MM.1S (cell line): ENCODE results near the gene SZT2.

ENCODE experiments used
- EZH2 ChIP-seq: fragments of 300-600 bp; sonication (generic); optimal IDR thresholded peaks from 2 replicates; pipeline ENCODE3; 2017; ENCODE audit warnings: low read depth, mild to moderate bottlenecking, antibody characterized with exemption, low read length, mixed read lengths
- TF ChIP-seq, protein P1 (sequence below): fragments of 300-600 bp; sonication (generic); IDR thresholded peaks from 2 replicates; pipeline ENCODE4 v1.5.1; 2016; ENCODE audit warnings: antibody characterized with exemption, low read length, mixed read lengths

DNA sequence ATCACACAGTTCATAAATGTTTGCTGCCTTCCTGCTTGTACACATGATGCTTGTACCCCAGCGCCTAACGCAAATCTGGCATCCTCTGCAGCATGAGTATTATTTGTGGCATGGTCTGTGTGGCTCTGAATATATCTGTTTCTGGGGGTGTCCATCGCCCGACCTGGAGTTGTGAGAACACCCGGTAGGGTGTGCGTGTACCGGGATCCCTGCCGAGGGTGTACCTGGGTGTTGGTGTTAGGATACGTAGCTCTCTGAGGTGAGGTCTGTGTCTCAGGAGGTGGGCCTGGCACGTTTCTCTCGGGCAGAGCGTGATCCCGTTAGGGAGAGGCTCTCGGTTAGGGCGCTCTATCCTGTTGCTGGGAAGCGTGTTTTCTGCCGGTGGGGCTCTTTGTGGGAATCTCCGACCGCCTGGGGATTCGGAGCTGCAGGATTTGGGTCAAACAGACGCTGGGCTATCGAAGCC, 41.3 kb upstream of the SZT2 start:
- TF ChIP-seq, protein P1, sequence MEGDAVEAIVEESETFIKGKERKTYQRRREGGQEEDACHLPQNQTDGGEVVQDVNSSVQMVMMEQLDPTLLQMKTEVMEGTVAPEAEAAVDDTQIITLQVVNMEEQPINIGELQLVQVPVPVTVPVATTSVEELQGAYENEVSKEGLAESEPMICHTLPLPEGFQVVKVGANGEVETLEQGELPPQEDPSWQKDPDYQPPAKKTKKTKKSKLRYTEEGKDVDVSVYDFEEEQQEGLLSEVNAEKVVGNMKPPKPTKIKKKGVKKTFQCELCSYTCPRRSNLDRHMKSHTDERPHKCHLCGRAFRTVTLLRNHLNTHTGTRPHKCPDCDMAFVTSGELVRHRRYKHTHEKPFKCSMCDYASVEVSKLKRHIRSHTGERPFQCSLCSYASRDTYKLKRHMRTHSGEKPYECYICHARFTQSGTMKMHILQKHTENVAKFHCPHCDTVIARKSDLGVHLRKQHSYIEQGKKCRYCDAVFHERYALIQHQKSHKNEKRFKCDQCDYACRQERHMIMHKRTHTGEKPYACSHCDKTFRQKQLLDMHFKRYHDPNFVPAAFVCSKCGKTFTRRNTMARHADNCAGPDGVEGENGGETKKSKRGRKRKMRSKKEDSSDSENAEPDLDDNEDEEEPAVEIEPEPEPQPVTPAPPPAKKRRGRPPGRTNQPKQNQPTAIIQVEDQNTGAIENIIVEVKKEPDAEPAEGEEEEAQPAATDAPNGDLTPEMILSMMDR: no peak
- no peak for TF ChIP-seq EZH2
